ENCODE data around the gene KIF19. TPM values are rescaled to one million over a fixed set of nuclear protein-coding genes. Genes with fewer than 3 reads are reported as not detected.

The KIF19 gene
- polyA plus RNA-seq, 3 donors = not detected

DNA sequence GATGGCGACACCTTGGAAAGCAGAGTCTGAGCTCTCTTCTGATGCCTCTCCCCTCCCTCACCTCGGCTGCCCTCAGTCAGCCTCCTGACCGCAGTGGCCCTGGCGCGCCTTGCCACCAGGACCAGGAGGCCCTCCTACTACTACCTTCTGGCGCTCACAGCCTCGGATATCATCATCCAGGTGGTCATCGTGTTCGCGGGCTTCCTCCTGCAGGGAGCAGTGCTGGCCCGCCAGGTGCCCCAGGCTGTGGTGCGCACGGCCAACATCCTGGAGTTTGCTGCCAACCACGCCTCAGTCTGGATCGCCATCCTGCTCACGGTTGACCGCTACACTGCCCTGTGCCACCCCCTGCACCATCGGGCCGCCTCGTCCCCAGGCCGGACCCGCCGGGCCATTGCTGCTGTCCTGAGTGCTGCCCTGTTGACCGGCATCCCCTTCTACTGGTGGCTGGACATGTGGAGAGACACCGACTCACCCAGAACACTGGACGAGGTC is 45.7 kb downstream of the KIF19 start:
- Histone ChIP-seq H3K27me3 (ENCODE audit: control insufficient read depth in 2 of 2, insufficient read depth in 2 of 2, low read length in 2 of 2) (no peaks in the 10 kb centered on the region), H3K27ac (ENCODE audit: low read depth in 1 of 2, low read length in 2 of 2) (no peak overlapping the region), H3K4me1 (ENCODE audit: control insufficient read depth in 1 of 2, insufficient read depth in 2 of 2, low read length in 2 of 2) (peaks cover 17% of the 10 kb centered on the region in 2 donors), H3K36me3 (replicated peaks in 1 of 2; ENCODE audit: control insufficient read depth in 1 of 2, insufficient read depth in 2 of 2, low read length in 2 of 2) (no peaks in the 10 kb centered on the region), H3K4me2 (replicated peaks; ENCODE audit: extremely low read depth, low read length, poor library complexity, severe bottlenecking) (no peak overlapping the region), H2AFZ (ENCODE audit: insufficient read depth, low read depth, low read length, poor library complexity, severe bottlenecking) (no peak overlapping the region), H3K4me3 (replicated peaks in 1 of 3; ENCODE audit: low read depth in 2 of 3, low read length in 3 of 3) (no peak overlapping the region), H3K79me2 (ENCODE audit: insufficient read depth, low read length) (no peaks in the 10 kb centered on the region), H3K9ac (ENCODE audit: insufficient read depth, low read length, poor library complexity, severe bottlenecking) (no peak overlapping the region), H3K9me3 (replicated peaks in 1 of 2; ENCODE audit: control insufficient read depth in 1 of 2, insufficient read depth in 1 of 2, low read length in 2 of 2) (no peaks in the 10 kb centered on the region), H4K20me1 (ENCODE audit: insufficient read depth, low read length) (no peaks in the 10 kb centered on the region)
- Mint-ChIP-seq H3K9me3 (peaks cover 0 to 4% (median 0%) of the 10 kb centered on the region in 7 donors), H3K27me3 (ENCODE audit: low read depth in 3 of 3) (peaks cover 4 to 17% (median 9%) of the 10 kb centered on the region in 3 donors), H3K36me3 (no peaks in the 10 kb centered on the region), H3K27ac (peak overlapping the region in 1 of 7 donors; percentile 46), H3K4me1 (peaks cover 15% of the 10 kb centered on the region), H3K4me3 (no peak overlapping the region)
- no peak for DNase-seq
- 96% methylated on average over 25 of the region's 26 CpGs for WGBS (ENCODE audit: insufficient coverage)
- TF ChIP-seq CTCF (IDR thresholded peaks at IDR 0.05) = no peak
- intact Hi-C loops (cut with micrococcal nuclease) = loop anchor here (10.0 kb wide), 3 partner anchors 273 to 493 kb away; partner anchors contain the start of gene RAB37 (in 1 of the 2)

GRCh38 chr17:74372426-74372825 is 46.4 kb downstream of the KIF19 start:
- Histone ChIP-seq H3K9ac (ENCODE audit: insufficient read depth, low read length, poor library complexity, severe bottlenecking) (no peak overlapping the region), H3K4me2 (replicated peaks; ENCODE audit: extremely low read depth, low read length, poor library complexity, severe bottlenecking) (no peak overlapping the region), H2AFZ (ENCODE audit: insufficient read depth, low read depth, low read length, poor library complexity, severe bottlenecking) (no peak overlapping the region), H3K79me2 (ENCODE audit: insufficient read depth, low read length) (no peaks in the 10 kb centered on the region), H3K4me1 (ENCODE audit: control insufficient read depth in 1 of 2, insufficient read depth in 2 of 2, low read length in 2 of 2) (peaks cover 17% of the 10 kb centered on the region in 2 donors), H3K27me3 (ENCODE audit: control insufficient read depth in 2 of 2, insufficient read depth in 2 of 2, low read length in 2 of 2) (no peaks in the 10 kb centered on the region), H3K4me3 (replicated peaks in 1 of 3; ENCODE audit: low read depth in 2 of 3, low read length in 3 of 3) (no peak overlapping the region), H4K20me1 (ENCODE audit: insufficient read depth, low read length) (no peaks in the 10 kb centered on the region), H3K36me3 (replicated peaks in 1 of 2; ENCODE audit: control insufficient read depth in 1 of 2, insufficient read depth in 2 of 2, low read length in 2 of 2) (no peaks in the 10 kb centered on the region), H3K9me3 (replicated peaks in 1 of 2; ENCODE audit: control insufficient read depth in 1 of 2, insufficient read depth in 1 of 2, low read length in 2 of 2) (no peaks in the 10 kb centered on the region), H3K27ac (ENCODE audit: low read depth in 1 of 2, low read length in 2 of 2) (no peak overlapping the region)
- WGBS (ENCODE audit: insufficient coverage) = 97% methylated on average over 6 of the region's 9 CpGs
- no peak for DNase-seq
- peaks cover 6 to 14% (median 9%) of the 10 kb centered on the region in 3 donors for H3K27me3 Mint-ChIP-seq (ENCODE audit: low read depth in 3 of 3)
- H3K9me3 Mint-ChIP-seq = peaks cover 0 to 1% (median 0%) of the 10 kb centered on the region in 7 donors
- intact Hi-C loops (cut with micrococcal nuclease) = loop anchor here (10.0 kb wide), 3 partner anchors 272 to 492 kb away; partner anchors contain the start of gene RAB37 (in 1 of the 2)
- no peaks in the 10 kb centered on the region for H3K36me3 Mint-ChIP-seq
- H3K4me3 Mint-ChIP-seq = no peak overlapping the region
- peaks cover 15% of the 10 kb centered on the region for H3K4me1 Mint-ChIP-seq
- no peak overlapping the region for H3K27ac Mint-ChIP-seq
- TF ChIP-seq CTCF (IDR thresholded peaks at IDR 0.05) = no peak

Data from CD14-positive monocyte (primary cell).